D721Med (cell line): ENCODE data around the gene TDO2.

Experiments used
- DNase-seq: peaks from one replicate; pipeline ENCODE4 v3.0.0; 2011; ENCODE audit warnings: low spot score; ENCODE audit not compliant: insufficient read length
- FAIRE-seq: peaks from 2 replicates; lab custom pipeline; 2011; peaks lifted over from hg19 to GRCh38; lab: Jason Lieb, UNC
- TF ChIP-seq, protein P1 (sequence below): IDR thresholded peaks from 2 replicates; pipeline ENCODE4 v1.5.1; 2012; ENCODE audit warnings: mild to moderate bottlenecking, control low read depth; ENCODE audit not compliant: insufficient read depth; ENCODE audit errors: missing control alignments

Gene TDO2

DNA sequence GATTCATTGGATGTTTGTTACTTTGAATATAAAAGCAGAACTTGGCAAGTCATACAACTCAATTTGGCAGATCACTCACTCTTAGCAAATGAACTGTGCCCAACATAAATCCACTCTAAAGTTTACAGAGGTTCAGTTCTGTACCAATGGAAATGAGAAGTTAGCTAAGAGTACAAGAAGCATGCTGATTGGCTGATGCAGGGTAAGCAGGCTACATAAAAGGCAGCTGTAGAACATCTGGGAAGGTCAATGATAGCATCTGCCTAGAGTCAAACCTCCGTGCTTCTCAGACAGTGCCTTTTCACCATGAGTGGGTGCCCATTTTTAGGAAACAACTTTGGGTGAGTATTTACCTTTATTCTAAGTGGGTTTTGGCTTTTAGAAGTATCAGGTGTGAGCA is at the start of gene TDO2:
TDO2 (plus strand) TSS at position 244 of the 400 bp plus-strand sequence; CDS start at position 307, 63 bp downstream.
- no peak for FAIRE-seq
- no peak for DNase-seq

DNA sequence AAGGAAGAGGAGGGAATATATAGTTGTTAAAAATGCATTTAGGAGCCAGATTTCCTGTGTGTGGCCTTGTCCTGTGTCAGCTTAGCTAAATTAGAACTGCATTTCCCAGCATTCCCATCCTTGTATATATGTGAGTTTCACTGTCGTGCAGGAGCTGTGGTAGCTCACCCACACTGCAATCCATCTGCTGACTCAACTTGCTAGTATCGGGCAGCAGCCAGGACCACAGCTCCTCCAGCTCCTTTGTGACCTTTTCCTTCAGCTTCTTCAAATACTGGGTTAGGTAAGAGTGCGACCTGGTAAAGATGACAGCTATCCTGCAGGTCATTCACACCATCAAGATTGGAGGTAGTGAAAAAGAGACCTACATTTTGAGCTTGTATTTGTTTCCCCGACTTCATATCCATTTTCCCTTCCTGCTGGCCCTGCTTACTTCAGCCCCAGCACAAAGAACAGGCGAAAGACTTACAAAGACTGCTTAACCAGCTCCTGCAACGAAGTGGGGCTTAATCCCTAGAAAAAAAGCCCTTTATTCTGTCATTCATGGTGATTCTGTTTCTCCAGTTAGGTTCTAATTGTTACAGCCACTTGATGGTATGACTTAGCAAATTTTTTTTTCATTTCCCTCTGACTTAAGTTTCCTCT is 48.8 kb upstream of the TDO2 start:
- DNase-seq (no peak), FAIRE-seq (no peak)
- TF ChIP-seq, protein P1, sequence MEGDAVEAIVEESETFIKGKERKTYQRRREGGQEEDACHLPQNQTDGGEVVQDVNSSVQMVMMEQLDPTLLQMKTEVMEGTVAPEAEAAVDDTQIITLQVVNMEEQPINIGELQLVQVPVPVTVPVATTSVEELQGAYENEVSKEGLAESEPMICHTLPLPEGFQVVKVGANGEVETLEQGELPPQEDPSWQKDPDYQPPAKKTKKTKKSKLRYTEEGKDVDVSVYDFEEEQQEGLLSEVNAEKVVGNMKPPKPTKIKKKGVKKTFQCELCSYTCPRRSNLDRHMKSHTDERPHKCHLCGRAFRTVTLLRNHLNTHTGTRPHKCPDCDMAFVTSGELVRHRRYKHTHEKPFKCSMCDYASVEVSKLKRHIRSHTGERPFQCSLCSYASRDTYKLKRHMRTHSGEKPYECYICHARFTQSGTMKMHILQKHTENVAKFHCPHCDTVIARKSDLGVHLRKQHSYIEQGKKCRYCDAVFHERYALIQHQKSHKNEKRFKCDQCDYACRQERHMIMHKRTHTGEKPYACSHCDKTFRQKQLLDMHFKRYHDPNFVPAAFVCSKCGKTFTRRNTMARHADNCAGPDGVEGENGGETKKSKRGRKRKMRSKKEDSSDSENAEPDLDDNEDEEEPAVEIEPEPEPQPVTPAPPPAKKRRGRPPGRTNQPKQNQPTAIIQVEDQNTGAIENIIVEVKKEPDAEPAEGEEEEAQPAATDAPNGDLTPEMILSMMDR = no peak

More for the DNA sequence above, at the start of gene TDO2:
- TF ChIP-seq, protein P1 = no peak

DNA sequence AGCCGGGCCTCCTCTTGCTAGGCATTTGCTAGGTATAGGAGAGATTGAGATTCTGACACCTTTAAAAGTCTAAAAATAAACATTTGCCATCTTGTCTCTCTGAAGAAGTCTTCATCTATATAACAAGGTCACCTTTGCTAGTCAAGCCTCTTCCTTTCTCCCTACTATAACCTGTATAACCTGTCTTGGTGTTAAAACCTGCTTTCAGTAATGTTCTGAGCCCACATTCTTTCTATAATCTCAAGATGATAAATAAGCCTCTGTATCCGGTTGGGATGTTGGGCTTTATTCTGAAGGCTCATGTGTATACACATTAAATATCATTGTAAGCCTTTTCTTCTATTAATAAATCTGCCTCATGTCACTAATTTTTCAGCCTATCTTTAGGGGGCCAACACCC is 47.6 kb upstream of the TDO2 start:
- DNase-seq (no peak), FAIRE-seq (no peak)
- TF ChIP-seq, protein P1 = no peak

DNA sequence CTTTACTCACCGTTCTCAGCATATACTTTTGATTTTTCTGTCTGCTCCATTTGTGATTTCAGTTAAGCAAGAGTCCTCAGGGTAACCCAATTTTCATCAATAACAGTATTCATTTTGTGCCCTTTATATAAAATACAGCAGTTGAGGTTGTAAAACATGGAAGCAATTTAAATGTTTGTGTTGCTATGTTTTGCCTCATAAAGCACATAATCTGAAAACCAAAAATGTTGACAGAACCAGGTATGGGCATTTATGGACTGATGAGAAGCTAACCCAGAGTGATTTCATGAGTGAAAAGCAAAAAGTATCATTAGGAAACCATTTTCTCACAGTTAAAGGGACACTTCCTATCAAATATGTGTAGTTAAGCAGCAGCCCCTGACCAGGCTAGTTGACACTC is 37.3 kb upstream of the TDO2 start, which contains the start of gene ASIC5:
ASIC5 (minus strand) TSS at position 101 of the 400 bp plus-strand sequence; CDS start at position 50, 51 bp downstream.
- FAIRE-seq = no peak
- TF ChIP-seq, protein P1 = no peak
- no peak for DNase-seq

DNA sequence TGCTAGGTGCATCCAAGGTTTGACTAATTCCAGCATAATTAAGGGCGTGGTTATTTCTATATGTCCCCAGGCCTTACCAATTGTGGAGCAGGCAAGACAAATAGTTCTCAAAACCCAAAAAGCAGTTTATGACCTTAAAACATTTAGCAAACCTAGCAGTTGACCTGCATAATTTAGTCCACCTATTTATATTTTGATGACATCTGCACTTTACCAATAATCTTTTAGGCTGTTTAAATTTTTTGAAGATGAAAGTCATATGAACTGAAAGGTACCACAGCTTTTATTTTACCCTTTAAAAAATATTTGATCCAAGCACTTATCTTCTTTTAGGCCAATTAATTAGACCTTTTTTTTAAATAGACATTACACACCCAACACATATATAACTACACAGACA is 27.6 kb upstream of the TDO2 start:
- DNase-seq (no peak), FAIRE-seq (no peak)
- TF ChIP-seq, protein P1 = no peak

DNA sequence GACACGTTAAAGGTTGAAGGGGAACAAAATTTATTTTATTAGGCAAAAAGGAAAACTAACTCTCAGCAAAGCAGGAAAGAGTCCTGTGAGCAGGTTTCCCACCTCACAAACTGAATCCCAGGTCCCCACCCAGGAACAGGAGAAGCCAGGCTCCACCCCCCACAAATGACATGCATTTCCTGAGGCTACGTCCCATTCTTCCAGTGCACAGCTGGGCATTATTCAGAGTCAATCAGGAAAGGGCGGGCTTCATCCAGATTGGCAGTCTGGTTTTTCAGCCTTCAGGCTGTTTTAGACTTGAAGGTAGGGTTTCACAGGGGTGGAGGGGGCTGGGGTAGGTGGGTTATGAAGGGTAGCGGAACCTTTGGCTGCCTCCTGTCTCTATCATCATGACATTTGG is 25.5 kb upstream of the TDO2 start:
- no peak for DNase-seq
- TF ChIP-seq, protein P1 = no peak
- FAIRE-seq = no peak

DNA sequence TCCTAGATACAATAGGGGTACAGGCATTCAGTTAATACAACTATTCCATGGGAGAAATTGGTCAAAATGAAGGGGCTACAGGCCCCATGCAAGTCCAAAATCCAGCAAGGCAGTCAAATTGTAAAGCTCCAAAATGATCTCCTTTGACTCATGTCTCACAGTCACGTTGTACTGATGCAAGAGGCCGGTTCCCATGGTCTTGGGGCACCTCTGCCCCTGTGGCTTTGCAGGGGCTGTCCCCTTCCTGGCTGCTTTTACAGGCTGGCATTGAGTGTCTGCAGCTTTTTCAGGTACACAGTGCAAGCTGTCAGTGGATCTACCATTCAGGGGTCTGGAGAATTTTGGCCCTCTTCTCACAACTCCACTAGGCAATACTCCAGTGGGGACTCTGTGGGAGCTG is 24.9 kb upstream of the TDO2 start:
- no peak for FAIRE-seq
- TF ChIP-seq, protein P1 = no peak
- DNase-seq = no peak
